Neural crest cell (in vitro differentiated cells): Measurements from ENCODE around the gene ASB3. TPM values are rescaled to one million over a fixed set of nuclear protein-coding genes. Genes with fewer than 3 reads are reported as not detected.
"Not testable (repeated sequence)": the region's sequence is repeated elsewhere in the genome, so short reads cannot be mapped to it uniquely, and the experiment has no call there.

ENCODE experiments used
- DNase-seq: peaks from one replicate; pipeline ENCODE4 v3.0.0; 2021; ENCODE audit warnings: low read depth, mixed read lengths, low spot score
- H3K27ac Mint-ChIP-seq: one replicate; pipeline ENCODE4 v1.8.0; 2021; ENCODE audit warnings: mild to moderate bottlenecking, mixed read lengths; ENCODE audit not compliant: unreplicated experiment
- H3K27me3 Mint-ChIP-seq: 2 replicates; pipeline ENCODE4 v1.8.0; 2021; ENCODE audit warnings: low read depth, mild to moderate bottlenecking, mixed read lengths
- H3K36me3 Mint-ChIP-seq: 2 replicates; pipeline ENCODE4 v1.8.0; 2021; ENCODE audit warnings: low read depth, mild to moderate bottlenecking, mixed read lengths
- H3K4me1 Mint-ChIP-seq: 2 replicates; pipeline ENCODE4 v1.8.0; 2021; ENCODE audit warnings: mixed read lengths
- H3K4me3 Mint-ChIP-seq: one replicate; pipeline ENCODE4 v1.8.0; 2021; ENCODE audit warnings: mild to moderate bottlenecking, mixed read lengths
- H3K9me3 Mint-ChIP-seq: 2 replicates; pipeline ENCODE4 v1.8.0; 2021; ENCODE audit warnings: mixed read lengths
- CTCF ChIP-seq: fragments of 200-600 bp; sonication (generic); conservative IDR thresholded peaks from 2 replicates; pipeline ENCODE4 v1.5.0; 2021; ENCODE audit warnings: antibody characterized with exemption, mild to moderate bottlenecking
- total RNA-seq: library from RNA; stranded (reverse); gene quantifications from 2 replicates; pipeline ENCODE4 v1.2.1, GENCODE V29; 2021

ASB3 gene
- total RNA-seq, 1 donor from 2014 or later: 36.8 TPM

GRCh38 chr2:53826587-53827397 lies 40.0 kb upstream of the ASB3 start:
- Mint-ChIP-seq H3K4me1 (peaks cover 24% of the 10 kb centered on the region), H3K9me3 (no peaks in the 10 kb centered on the region), H3K27me3 (no peaks in the 10 kb centered on the region), H3K36me3 (no peaks in the 10 kb centered on the region), H3K27ac (no peak overlapping the region), H3K4me3 (no peak overlapping the region)
- TF ChIP-seq CTCF: no peak
- DNase-seq: no peak

GRCh38 chr2:53826030-53826410 lies 39.3 kb upstream of the ASB3 start:
- DNase-seq: no peak
- Mint-ChIP-seq H3K27ac (no peak overlapping the region), H3K4me3 (no peak overlapping the region)

GRCh38 chr2:53823639-53824038 lies 36.9 kb upstream of the ASB3 start:
- peaks cover 32% of the 10 kb centered on the region for H3K4me1 Mint-ChIP-seq
- H3K27me3 Mint-ChIP-seq, H3K36me3 Mint-ChIP-seq, DNase-seq, H3K27ac Mint-ChIP-seq, H3K9me3 Mint-ChIP-seq, H3K4me3 Mint-ChIP-seq: not testable (repeated sequence)
- TF ChIP-seq CTCF: peak; percentile 39

More at GRCh38 chr2:53826030-53826410, 39.3 kb upstream of the ASB3 start:
- Mint-ChIP-seq H3K36me3 (no peaks in the 10 kb centered on the region), H3K4me1 (peaks cover 24% of the 10 kb centered on the region), H3K27me3 (no peaks in the 10 kb centered on the region), H3K9me3 (no peaks in the 10 kb centered on the region)
- TF ChIP-seq CTCF: no peak

GRCh38 chr2:53821810-53822209 lies 35.1 kb upstream of the ASB3 start:
- TF ChIP-seq CTCF: no peak
- peaks cover 3% of the 10 kb centered on the region for H3K36me3 Mint-ChIP-seq
- peaks cover 23% of the 10 kb centered on the region for H3K4me1 Mint-ChIP-seq
- H3K9me3 Mint-ChIP-seq: no peaks in the 10 kb centered on the region
- H3K27me3 Mint-ChIP-seq: no peaks in the 10 kb centered on the region
- no peak for DNase-seq
- no peak overlapping the region for H3K4me3 Mint-ChIP-seq
- H3K27ac Mint-ChIP-seq: no peak overlapping the region

GRCh38 chr2:53820711-53821110 lies 34.0 kb upstream of the ASB3 start:
- no peak overlapping the region for H3K27ac Mint-ChIP-seq
- no peaks in the 10 kb centered on the region for H3K27me3 Mint-ChIP-seq
- H3K4me1 Mint-ChIP-seq: peaks cover 12% of the 10 kb centered on the region
- no peak overlapping the region for H3K4me3 Mint-ChIP-seq
- DNase-seq: no peak
- no peaks in the 10 kb centered on the region for H3K9me3 Mint-ChIP-seq
- H3K36me3 Mint-ChIP-seq: peaks cover 6% of the 10 kb centered on the region
- no peak for TF ChIP-seq CTCF
